BJ (cell line): ENCODE results near the gene GIT2. TPM values are rescaled to one million over a fixed set of nuclear protein-coding genes. Genes with fewer than 3 reads are reported as not detected.

Source experiments
- CTCF ChIA-PET: fragments of 350-600 bp; formaldehyde crosslinking; extraction: SDS; loops from one replicate; lab custom pipeline; 2021; ENCODE audit warnings: antibody characterized with exemption, inconsistent platforms; lab: Yijun Ruan, JAX
- POLR2A ChIA-PET: fragments of 300-600 bp; sonication (Branson Sonifier 250); formaldehyde crosslinking; extraction: SDS; loops from one replicate; lab custom pipeline; 2021; ENCODE audit warnings: antibody characterized with exemption; lab: Charles Lee
- DNase-seq: peaks from one replicate; pipeline ENCODE4 v3.0.0-alpha.2; 2011; ENCODE audit warnings: low read depth
- H3K27me3 ChIP-seq: 2 replicates; pipeline ENCODE4 v1.6.0; 2011; ENCODE audit warnings: low read length; ENCODE audit not compliant: control insufficient read depth, insufficient read depth
- H3K36me3 ChIP-seq: 2 replicates; pipeline ENCODE4 v1.5.1; 2011; ENCODE audit warnings: low read length; ENCODE audit not compliant: control insufficient read depth, insufficient read depth
- H3K4me3 ChIP-seq: 2 replicates; pipeline ENCODE4 v1.5.1; 2011; ENCODE audit warnings: low read depth, mild to moderate bottlenecking, control low read depth, low read length
- CTCF ChIP-seq: IDR thresholded peaks from 2 replicates; pipeline ENCODE4 v1.5.1; 2011; ENCODE audit warnings: low read depth, mild to moderate bottlenecking, control low read depth, inconsistent platforms, low read length, moderate library complexity; ENCODE audit not compliant: insufficient read depth
- polyA plus RNA-seq: library from polyadenylated mRNA; depleted of rRNA; stranded (reverse); fragments of >200 nt; gene quantifications from 2 replicates; pipeline ENCODE4 v1.2.3, GENCODE V29; 2011

The GIT2 gene
- polyA plus RNA-seq, 1 experiment = 49.0 TPM

DNA sequence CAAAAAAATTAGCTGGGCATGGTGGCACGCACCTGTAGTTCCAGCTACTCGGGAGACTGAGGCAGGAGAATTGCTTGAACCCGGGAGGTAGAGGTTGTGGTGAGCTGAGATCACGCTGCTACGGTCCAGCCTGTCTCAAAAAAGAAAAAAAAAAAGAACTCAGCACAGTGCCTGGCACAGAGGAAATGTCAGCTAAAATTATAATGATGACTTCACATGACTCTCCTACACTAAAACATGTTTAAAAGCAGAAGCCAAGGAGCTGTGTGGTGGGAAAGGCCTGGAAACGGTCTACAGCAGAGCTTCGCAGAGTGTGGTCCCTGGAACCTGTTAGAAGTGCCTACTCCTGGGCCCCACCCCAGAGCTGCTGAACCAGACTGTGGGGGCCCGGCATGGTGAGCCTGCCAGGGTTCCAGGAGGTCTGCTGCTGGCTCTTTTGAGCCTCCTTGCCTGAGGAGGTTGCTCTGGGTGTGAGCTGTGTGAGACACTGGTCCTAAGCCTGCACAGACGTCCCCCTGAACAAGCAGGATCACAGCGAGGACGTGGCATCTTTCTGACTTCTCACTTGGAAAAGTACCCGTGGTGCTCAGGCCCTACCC lies 68.0 kb downstream of the GIT2 start:
- no peak overlapping the region for H3K4me3 ChIP-seq
- no peak for TF ChIP-seq CTCF
- peaks cover 20% of the 10 kb centered on the region for H3K36me3 ChIP-seq
- ChIA-PET CTCF (interaction anchor here (0.6 to 3.8 kb wide), 14 partner anchors 9 to 503 kb away, joined by 3 to 33 read pairs (median 4); no protein-coding TSS in a partner anchor), POLR2A (no interaction called here)
- H3K27me3 ChIP-seq = no peaks in the 10 kb centered on the region
- no peak for DNase-seq

DNA sequence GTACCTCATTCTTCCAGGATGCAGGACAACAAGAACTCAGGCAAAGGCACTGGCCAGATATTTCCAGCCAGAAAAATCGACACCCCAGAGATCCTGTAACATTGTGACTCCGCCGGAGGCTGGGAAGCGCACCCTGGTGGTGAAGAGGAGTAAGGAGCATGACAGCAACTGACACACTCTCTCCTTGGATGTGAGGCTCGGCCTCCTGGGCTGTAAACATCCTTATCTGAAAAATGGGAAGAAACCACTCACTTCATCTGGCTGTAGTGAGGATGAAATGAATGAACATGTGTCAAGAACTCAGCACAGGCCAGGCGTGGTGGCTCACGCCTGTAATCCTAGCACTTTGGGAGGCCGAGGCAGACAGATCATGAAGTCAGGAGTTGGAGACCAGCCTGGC lies 68.5 kb downstream of the GIT2 start:
- H3K27me3 ChIP-seq = no peaks in the 10 kb centered on the region
- POLR2A ChIA-PET = no interaction called here
- no peak overlapping the region for H3K4me3 ChIP-seq
- no peak for DNase-seq
- TF ChIP-seq CTCF = peak; percentile 82
- CTCF ChIA-PET = interaction anchor here (0.6 to 3.8 kb wide), 11 partner anchors 10 to 122 kb away, joined by 3 to 33 read pairs (median 4); no protein-coding TSS in a partner anchor
- peaks cover 17% of the 10 kb centered on the region for H3K36me3 ChIP-seq

- Histone ChIP-seq H3K27me3 (no peaks in the 10 kb centered on the region), H3K36me3 (peaks cover 13% of the 10 kb centered on the region), H3K4me3 (no peak overlapping the region)
- ChIA-PET CTCF (interaction anchor here (0.7 to 3.8 kb wide), 5 partner anchors 11 to 73 kb away, joined by 3 to 33 read pairs (median 4); no protein-coding TSS in a partner anchor), POLR2A (no interaction called here)
- DNase-seq = no peak
- TF ChIP-seq CTCF = no peak
These were observed 69.5 kb downstream of the GIT2 start for GRCh38 chr12:109926488-109927210.

GRCh38 chr12:109926016-109926415 lies 70.2 kb downstream of the GIT2 start:
- Histone ChIP-seq H3K4me3 (no peak overlapping the region), H3K36me3 (peaks cover 10% of the 10 kb centered on the region), H3K27me3 (no peaks in the 10 kb centered on the region)
- POLR2A ChIA-PET = no interaction called here
- TF ChIP-seq CTCF = no peak
- DNase-seq = no peak
- CTCF ChIA-PET = interaction anchor here (1.4 to 3.8 kb wide), 3 partner anchors 11 to 72 kb away, joined by 4 to 33 read pairs (median 6); no protein-coding TSS in a partner anchor

DNA sequence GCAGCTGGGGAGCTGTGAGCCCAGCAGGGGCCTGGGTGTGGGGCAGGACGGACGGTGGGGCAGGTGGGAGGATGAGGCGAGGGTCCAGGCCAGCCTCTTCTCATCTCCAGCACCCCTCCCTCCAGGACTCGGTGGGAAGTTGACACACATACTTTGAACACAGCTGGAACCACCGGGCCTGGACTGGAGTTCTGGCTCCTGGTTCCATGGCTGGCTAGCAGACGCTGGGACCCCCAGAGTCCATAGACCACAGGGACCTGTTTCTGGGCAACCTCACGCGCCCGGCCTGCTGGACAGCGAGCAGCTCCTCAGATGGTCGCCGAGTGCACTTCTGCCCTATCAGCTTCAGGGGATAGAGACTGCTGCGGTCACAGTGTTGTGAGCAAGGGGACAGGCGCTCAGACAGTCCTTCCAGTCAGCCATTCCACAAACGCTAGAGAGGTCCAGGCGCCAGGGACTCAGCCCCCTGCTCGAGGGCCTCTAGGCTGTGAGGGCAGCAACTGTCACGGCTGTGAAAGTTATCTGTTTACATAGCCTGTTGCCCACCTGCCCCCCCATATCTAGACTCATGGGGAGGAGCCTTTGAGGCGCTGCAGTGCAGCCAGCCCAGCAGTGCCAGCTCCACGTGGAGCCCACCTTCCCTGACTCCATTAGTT lies 70.9 kb downstream of the GIT2 start:
- no peak for DNase-seq
- CTCF ChIA-PET = interaction anchor here (1.4 to 3.8 kb wide), 3 partner anchors 10 to 72 kb away, joined by 4 to 33 read pairs (median 6); no protein-coding TSS in a partner anchor
- Histone ChIP-seq H3K36me3 (peaks cover 10% of the 10 kb centered on the region), H3K27me3 (no peaks in the 10 kb centered on the region), H3K4me3 (no peak overlapping the region)
- TF ChIP-seq CTCF = no peak
- POLR2A ChIA-PET = no interaction called here
